HCT116 (cell line): ENCODE results near the gene KYAT1. TPM values are rescaled to one million over a fixed set of nuclear protein-coding genes. Genes with fewer than 3 reads are reported as not detected.

ENCODE experiments used
- ATAC-seq: fragments of 200-7000 bp; cut with Tn5 transposase; 2 replicates; pipeline ENCODE4 v1.9.1; 2020; ENCODE audit warnings: mild to moderate bottlenecking, moderate library complexity
- BruUV-seq: library from RNA; stranded (reverse); fragments of 400-500 nt; replicated peaks from 2 replicates; lab custom pipeline; 2021; lab: Mats Ljungman, UMichigan
- CTCF ChIA-PET: fragments of 300-600 bp; sonication (Branson Sonifier 250); formaldehyde crosslinking; loops from one replicate; lab custom pipeline; 2021; ENCODE audit warnings: antibody characterized with exemption; lab: Charles Lee
- POLR2A ChIA-PET: fragments of 300-600, 350-600 bp; sonication (Branson Sonifier 250); formaldehyde crosslinking; loops from one replicate; lab custom pipeline; 2021; ENCODE audit warnings: antibody characterized with exemption; lab: Charles Lee
- RAD21 ChIA-PET, 2 experiments: fragments of 300-600 bp; sonication (Branson Sonifier 250); formaldehyde crosslinking; loops; one replicate each; lab custom pipeline; 2023; ENCODE audit warnings: low total read pairs in 2 of 2; ENCODE audit not compliant: uncharacterized antibody in 2 of 2, unreplicated experiment in 2 of 2, low non-redundant PET in 1 of 2; lab: Charles Lee
- DNase-seq: peaks from one replicate; pipeline ENCODE4 v3.0.0-alpha.2; 2010; ENCODE audit warnings: low read depth, low spot score
- H2AFZ ChIP-seq: fragments of 200-600 bp; shearing (Covaris generic), sonication (generic); 2 replicates; pipeline ENCODE4 v1.6.1; 2017; ENCODE audit warnings: low read depth, mixed run types, mixed read lengths, antibody characterized with exemption, low read length; ENCODE audit not compliant: poor library complexity, severe bottlenecking
- H3K27ac ChIP-seq: 2 replicates; pipeline ENCODE4 v1.5.1; 2012; ENCODE audit warnings: low read depth, low read length
- H3K27me3 ChIP-seq: fragments of 200-600 bp; sonication (generic); 2 replicates; pipeline ENCODE4 v1.6.1; 2016; ENCODE audit warnings: mixed run types, low read length, mixed read lengths; ENCODE audit not compliant: insufficient read depth
- H3K36me3 ChIP-seq, 2 experiments: fragments of 200-500 bp in 1 of 2; fragments of 200-600 bp in 1 of 2; sonication (Bioruptor generic) in 1 of 2; sonication (generic) in 1 of 2; 2 replicates each; pipeline versions ENCODE4 v1.5.1 to v1.6.1; 2014 to 2016; ENCODE audit warnings: low read length in 2 of 2, inconsistent platforms in 1 of 2, mixed read lengths in 1 of 2, mixed run types in 1 of 2; ENCODE audit not compliant: insufficient read depth in 2 of 2, control insufficient read depth in 1 of 2
- H3K4me1 ChIP-seq, 2 experiments: fragments of 200-600 bp in 1 of 2; sonication (generic) in 1 of 2; 2 replicates each; pipeline versions ENCODE4 v1.5.1 to v1.6.1; 2012 to 2017; ENCODE audit warnings: low read length in 2 of 2, inconsistent platforms in 1 of 2, mild to moderate bottlenecking in 1 of 2, mixed read lengths in 1 of 2, mixed run types in 1 of 2, moderate library complexity in 1 of 2; ENCODE audit not compliant: insufficient read depth in 2 of 2, control insufficient read depth in 1 of 2
- H3K4me2 ChIP-seq: fragments of 200-600 bp; sonication (generic); 2 replicates; pipeline ENCODE4 v1.6.1; 2017; ENCODE audit warnings: mixed run types, low read length, mixed read lengths
- H3K4me3 ChIP-seq, 2 experiments: fragments of 200-600 bp in 1 of 2; sonication (generic) in 1 of 2; replicated peaks in 1 of 2; 2 replicates each; pipeline ENCODE4 v1.5.1; 2011 to 2016; ENCODE audit warnings: low read length in 2 of 2, control low read depth in 1 of 2, low read depth in 1 of 2, mild to moderate bottlenecking in 1 of 2, mixed read lengths in 1 of 2, mixed run types in 1 of 2
- H3K79me2 ChIP-seq: fragments of 200-600 bp; sonication (generic); 2 replicates; pipeline ENCODE4 v1.6.1; 2017; ENCODE audit warnings: mild to moderate bottlenecking, mixed run types, low read length, moderate library complexity, mixed read lengths; ENCODE audit not compliant: insufficient read depth
- H3K9ac ChIP-seq: fragments of 200-600 bp; sonication (generic); 2 replicates; pipeline ENCODE4 v1.6.1; 2016; ENCODE audit warnings: low read length, mixed read lengths
- H3K9me2 ChIP-seq: fragments of 200-600 bp; sonication (generic), shearing (Covaris generic); 2 replicates; pipeline ENCODE4 v1.6.1; 2017; ENCODE audit warnings: mixed run types, mild to moderate bottlenecking, moderate library complexity; ENCODE audit not compliant: insufficient read depth
- H3K9me3 ChIP-seq, 2 experiments: fragments of 200-500 bp in 1 of 2; fragments of 200-600 bp in 1 of 2; sonication (Bioruptor generic) in 1 of 2; sonication (generic) in 1 of 2; 2 replicates each; pipeline ENCODE4 v1.6.1; 2014 to 2017; ENCODE audit warnings: low read length in 2 of 2, mixed read lengths in 2 of 2, inconsistent platforms in 1 of 2, low read depth in 1 of 2, mild to moderate bottlenecking in 1 of 2, mixed run types in 1 of 2, moderate library complexity in 1 of 2; ENCODE audit not compliant: control insufficient read depth in 1 of 2, insufficient read depth in 1 of 2
- H4K20me1 ChIP-seq: fragments of 200-600 bp; sonication (generic), shearing (Covaris generic); 2 replicates; pipeline ENCODE4 v1.6.1; 2017; ENCODE audit warnings: mixed run types, mild to moderate bottlenecking, moderate library complexity; ENCODE audit not compliant: insufficient read depth
- ATF3 ChIP-seq: IDR thresholded peaks from 2 replicates; pipeline ENCODE4 v1.6.1; 2012
- ELF1 ChIP-seq: IDR thresholded peaks from 2 replicates; pipeline ENCODE4 v1.6.1; 2012; ENCODE audit warnings: low read depth, borderline replicate concordance
- EZH2phosphoT487 ChIP-seq: fragments of 200-600 bp; IDR thresholded peaks from 2 replicates; pipeline ENCODE4 v1.6.1; 2018; ENCODE audit warnings: antibody characterized with exemption, borderline replicate concordance
- RAD21 ChIP-seq: IDR thresholded peaks from 2 replicates; pipeline ENCODE4 v1.6.1; 2012; ENCODE audit warnings: low read depth, mild to moderate bottlenecking
- SP1 ChIP-seq: IDR thresholded peaks from 2 replicates; pipeline ENCODE4 v1.6.1; 2012; ENCODE audit warnings: low read depth
- ZBTB33 ChIP-seq: IDR thresholded peaks from 2 replicates; pipeline ENCODE4 v1.6.1; 2011; ENCODE audit warnings: mild to moderate bottlenecking, low read length, moderate library complexity; ENCODE audit not compliant: insufficient replicate concordance; ENCODE audit errors: extremely low read depth
- ZFX ChIP-seq: fragments of 450-650 bp; IDR thresholded peaks from 2 replicates; pipeline ENCODE4 v1.6.1; 2017
- intact Hi-C: fragments of 100-400 bp; cut with micrococcal nuclease; formaldehyde crosslinking; loops from 2 replicates; pipeline ENCODE4 v1.10.0; 2022
- total RNA-seq: library from RNA; stranded (reverse); gene quantifications from one replicate; pipeline ENCODE4 v1.2.1, GENCODE V29; 2021; ENCODE audit not compliant: unreplicated experiment

Gene KYAT1
- total RNA-seq, 1 experiment from 2014 or later = 10.1 TPM

GRCh38 chr9:128901822-128902221 lies 20.1 kb upstream of the KYAT1 start:
- Histone ChIP-seq H4K20me1 (no peaks in the 10 kb centered on the region), H3K9ac (no peak overlapping the region)
- POLR2A ChIA-PET = no interaction called here

GRCh38 chr9:128901379-128901778 lies 19.6 kb upstream of the KYAT1 start:
- Histone ChIP-seq H3K27ac (no peak overlapping the region), H3K4me3 (no peak overlapping the region), H3K9me2 (no peaks in the 10 kb centered on the region), H3K36me3 (no peaks in the 10 kb centered on the region), H3K9ac (no peak overlapping the region), H3K79me2 (no peaks in the 10 kb centered on the region; the same call in 1 of the 2 replicates), H4K20me1 (no peaks in the 10 kb centered on the region), H3K27me3 (no peaks in the 10 kb centered on the region), H2AFZ (no peak overlapping the region), H3K9me3 (no peaks in the 10 kb centered on the region), H3K4me2 (no peak overlapping the region), H3K4me1 (peaks cover 16 to 33% of the 10 kb centered on the region in 2 experiments)
- intact Hi-C loops = no loop called here
- POLR2A ChIA-PET = no interaction called here
- DNase-seq = no peak
- RAD21 ChIA-PET = no interaction called here
- BruUV-seq = no TSS peak
- CTCF ChIA-PET = no interaction called here
- no peak for TF ChIP-seq RAD21
- TF ChIP-seq ZFX = no peak
- TF ChIP-seq ATF3 = no peak
- no peak for TF ChIP-seq SP1
- no peak for TF ChIP-seq EZH2phosphoT487
- no peak for TF ChIP-seq ELF1
- ATAC-seq = no peak

More at GRCh38 chr9:128901822-128902221, 20.1 kb upstream of the KYAT1 start:
- H3K36me3 ChIP-seq = no peaks in the 10 kb centered on the region
- H3K4me1 ChIP-seq = peaks cover 16 to 33% of the 10 kb centered on the region in 2 experiments
- BruUV-seq = no TSS peak
- TF ChIP-seq ZBTB33 = no peak
- peaks cover 4% of the 10 kb centered on the region; the same call in 1 of the 2 replicates for H3K79me2 ChIP-seq
- ChIA-PET RAD21 (no interaction called here), CTCF (no interaction called here)
- H3K9me3 ChIP-seq = no peaks in the 10 kb centered on the region
- intact Hi-C loops = no loop called here
- H3K9me2 ChIP-seq = no peaks in the 10 kb centered on the region
- H3K4me2 ChIP-seq = peak overlapping the region; percentile 32
- H3K27ac ChIP-seq = no peak overlapping the region
- H3K27me3 ChIP-seq = no peaks in the 10 kb centered on the region
- DNase-seq (no peak), ATAC-seq (no peak)
- no peak overlapping the region for H2AFZ ChIP-seq
- no peak overlapping the region for H3K4me3 ChIP-seq
